GM23248 (cell line): ENCODE results near the gene KIF22. TPM values are rescaled to one million over a fixed set of nuclear protein-coding genes. Genes with fewer than 3 reads are reported as not detected.
A peak's percentile ranks its signal among the peaks of the same experiment; 100 is the strongest.
"Not testable (repeated sequence)": the region's sequence is repeated elsewhere in the genome, so short reads cannot be mapped to it uniquely, and the experiment has no call there.

Experiments
- DNase-seq: peaks from one replicate; pipeline ENCODE4 v3.0.0-alpha.2; 2015
- H2AFZ ChIP-seq: fragments of 200-600 bp; sonication (generic); 2 replicates; pipeline ENCODE4 v1.6.1; 2016; ENCODE audit warnings: antibody characterized with exemption
- H3F3A ChIP-seq: fragments of 200-600 bp; sonication (generic); 2 replicates; pipeline ENCODE4 v1.6.1; 2016; ENCODE audit warnings: mild to moderate bottlenecking, antibody characterized with exemption, mixed run types; ENCODE audit not compliant: insufficient read depth
- H3K27ac ChIP-seq: fragments of 200-600 bp; sonication (generic); 2 replicates; pipeline ENCODE4 v1.5.1; 2016; ENCODE audit warnings: mild to moderate bottlenecking
- H3K27me3 ChIP-seq: fragments of 200-600 bp; sonication (generic); replicated peaks from 2 replicates; pipeline ENCODE4 v1.6.1; 2016; ENCODE audit warnings: mild to moderate bottlenecking; ENCODE audit not compliant: insufficient read depth
- H3K36me3 ChIP-seq: fragments of 200-600 bp; sonication (generic); 2 replicates; pipeline ENCODE4 v1.6.1; 2016; ENCODE audit warnings: low read depth, mild to moderate bottlenecking
- H3K4me1 ChIP-seq: fragments of 200-600 bp; sonication (generic); 2 replicates; pipeline ENCODE4 v1.6.1; 2016; ENCODE audit warnings: mild to moderate bottlenecking; ENCODE audit not compliant: insufficient read depth
- H3K4me2 ChIP-seq: fragments of 200-600 bp; sonication (generic); one replicate; pipeline ENCODE4 v1.6.1; 2016; ENCODE audit warnings: mild to moderate bottlenecking; ENCODE audit not compliant: unreplicated experiment
- H3K4me3 ChIP-seq: fragments of 200-600 bp; sonication (generic); 2 replicates; pipeline ENCODE4 v1.5.1; 2016; ENCODE audit warnings: mild to moderate bottlenecking
- H3K79me2 ChIP-seq: fragments of 200-600 bp; sonication (generic); 2 replicates; pipeline ENCODE4 v1.6.1; 2016; ENCODE audit warnings: mild to moderate bottlenecking; ENCODE audit not compliant: insufficient read depth
- H3K9ac ChIP-seq: fragments of 200-600 bp; sonication (generic); 2 replicates; pipeline ENCODE4 v1.6.1; 2016; ENCODE audit warnings: mild to moderate bottlenecking
- H3K9me2 ChIP-seq: fragments of 200-600 bp; sonication (generic); 2 replicates; pipeline ENCODE4 v1.6.1; 2016; ENCODE audit warnings: mixed run types, mild to moderate bottlenecking, moderate library complexity; ENCODE audit not compliant: insufficient read depth
- H3K9me3 ChIP-seq: fragments of 200-600 bp; sonication (generic); one replicate; pipeline ENCODE4 v1.6.1; 2017; ENCODE audit warnings: low read depth
- H4K20me1 ChIP-seq: fragments of 200-600 bp; sonication (generic); 2 replicates; pipeline ENCODE4 v1.6.0; 2016; ENCODE audit not compliant: insufficient read depth
- EZH2 ChIP-seq: fragments of 200-600 bp; sonication (generic); IDR thresholded peaks from 2 replicates; pipeline ENCODE4 v1.6.1; 2018; ENCODE audit warnings: antibody characterized with exemption, mild to moderate bottlenecking; ENCODE audit not compliant: insufficient read depth, poor library complexity, severe bottlenecking
- EZH2phosphoT487 ChIP-seq: fragments of 200-600 bp; sonication (generic); IDR thresholded peaks from 2 replicates; pipeline ENCODE4 v1.6.1; 2018; ENCODE audit warnings: antibody characterized with exemption, moderate library complexity, mild to moderate bottlenecking, low read depth; ENCODE audit not compliant: insufficient read depth
- WGBS, 2 experiments: methylation state at CpG; one replicate each; pipeline ENCODE4 v1.1.6; 2015 to 2017; ENCODE audit warnings: low lambda C conversion rate in 2 of 2, low coverage in 1 of 2; ENCODE audit errors: missing lambda C conversion rate in 2 of 2; 5-methylcytosine and 5-hydroxymethylcytosine counted together
- in situ Hi-C: fragments of 300-500 bp; cut with MboI; formaldehyde crosslinking; loops from 2 replicates; pipeline ENCODE4 v1.15.0; 2020
- polyA plus RNA-seq: library from polyadenylated mRNA; unstranded; fragments of >200 nt; fragmentation: Nextera tagmentation; extraction: Ambion mirVana; gene quantifications from 2 replicates; pipeline ENCODE4 v1.2.1, GENCODE V29; 2016
- total RNA-seq: library from RNA; depleted of rRNA; stranded (reverse); fragments of >200 nt; shearing (Covaris generic); gene quantifications from 2 replicates; pipeline ENCODE4 v1.2.3, GENCODE V29; 2014

The KIF22 gene
- total and polyA plus RNA-seq, 2 experiments from 2014 or later = 28.7 to 39.5 TPM

GRCh38 chr16:29757950-29758466, 32.5 kb upstream of the KIF22 start:
- no peak for TF ChIP-seq EZH2phosphoT487
- TF ChIP-seq EZH2 = no peak
- no peak overlapping the region for H3K4me2 ChIP-seq
- peaks cover 9% of the 10 kb centered on the region; the same call in 1 of the 2 replicates for H3K4me1 ChIP-seq
- no peaks in the 10 kb centered on the region for H3K9me3 ChIP-seq
- WGBS, 2 experiments = 45 to 53% methylated on average over 6 of the region's 6 CpGs
- no peaks in the 10 kb centered on the region for H4K20me1 ChIP-seq
- H3K36me3 ChIP-seq = no peaks in the 10 kb centered on the region
- 0 out of 2 replicates have a peak overlapping the region, but pooled peaks have one; percentile 11 for H3K9ac ChIP-seq
- no peaks in the 10 kb centered on the region for H3K9me2 ChIP-seq
- H3K27me3 ChIP-seq = no peaks in the 10 kb centered on the region
- H3F3A ChIP-seq = peaks cover 6% of the 10 kb centered on the region; the same call in 1 of the 2 replicates
- no peaks in the 10 kb centered on the region for H3K79me2 ChIP-seq
- peak; percentile 66 for DNase-seq
- in situ Hi-C loops = no loop called here
- H3K4me3 ChIP-seq = no peak overlapping the region
- H2AFZ ChIP-seq = peak overlapping the region; percentile 59
- H3K27ac ChIP-seq = peak overlapping the region; percentile 35

GRCh38 chr16:29760567-29761279, 29.8 kb upstream of the KIF22 start:
- TF ChIP-seq EZH2phosphoT487 = no peak
- TF ChIP-seq EZH2 = no peak
- DNase-seq = no peak
- 65 to 68% methylated on average over 9 of the region's 9 CpGs for WGBS, 2 experiments

GRCh38 chr16:29761280-29761651, 29.3 kb upstream of the KIF22 start:
- H3F3A ChIP-seq, H3K4me2 ChIP-seq, H3K27ac ChIP-seq, in situ Hi-C loops, H3K9ac ChIP-seq, DNase-seq, H3K4me3 ChIP-seq, H3K9me2 ChIP-seq, H3K9me3 ChIP-seq, H3K36me3 ChIP-seq, H3K4me1 ChIP-seq, H3K27me3 ChIP-seq, H4K20me1 ChIP-seq, H2AFZ ChIP-seq, H3K79me2 ChIP-seq: not testable (repeated sequence)
- WGBS, 2 experiments = 57% methylated on average over 5 to 8 of the region's 8 CpGs

More at GRCh38 chr16:29760567-29761279, 29.8 kb upstream of the KIF22 start:
- Histone ChIP-seq H3K9ac (no peak overlapping the region), H3K9me3 (no peaks in the 10 kb centered on the region), H3K79me2 (no peaks in the 10 kb centered on the region), H3K4me3 (no peak overlapping the region), H2AFZ (no peak overlapping the region), H3K4me2 (no peak overlapping the region), H3K27ac (no peak overlapping the region), H3K9me2 (no peaks in the 10 kb centered on the region), H3K27me3 (peaks cover 9% of the 10 kb centered on the region), H4K20me1 (no peaks in the 10 kb centered on the region), H3K36me3 (no peaks in the 10 kb centered on the region), H3K4me1 (peaks cover 9% of the 10 kb centered on the region; the same call in 1 of the 2 replicates), H3F3A (peaks cover 6% of the 10 kb centered on the region; the same call in 1 of the 2 replicates)
- in situ Hi-C loops = no loop called here

GRCh38 chr16:29761882-29762281, 28.7 kb upstream of the KIF22 start:
- no peaks in the 10 kb centered on the region for H3K9me2 ChIP-seq
- H3K9ac ChIP-seq = no peak overlapping the region
- H3K9me3 ChIP-seq = no peaks in the 10 kb centered on the region
- no peaks in the 10 kb centered on the region for H3K36me3 ChIP-seq
- TF ChIP-seq EZH2phosphoT487 (no peak), EZH2 (no peak)
- no peaks in the 10 kb centered on the region for H4K20me1 ChIP-seq
- in situ Hi-C loops = no loop called here
- no peak overlapping the region for H3K27ac ChIP-seq
- 60 to 68% methylated on average over 6 of the region's 6 CpGs for WGBS, 2 experiments
- no peak overlapping the region for H2AFZ ChIP-seq
- H3K4me2 ChIP-seq = no peak overlapping the region
- no peaks in the 10 kb centered on the region for H3K79me2 ChIP-seq
- H3K27me3 ChIP-seq = peaks cover 9% of the 10 kb centered on the region
- peaks cover 9% of the 10 kb centered on the region; the same call in 1 of the 2 replicates for H3K4me1 ChIP-seq
- DNase-seq = no peak
- H3F3A ChIP-seq = peaks cover 6% of the 10 kb centered on the region; the same call in 1 of the 2 replicates
- H3K4me3 ChIP-seq = no peak overlapping the region
